ENCODE results near the gene GTF2F2. TPM values are rescaled to one million over a fixed set of nuclear protein-coding genes. Genes with fewer than 3 reads are reported as not detected.

The GTF2F2 gene
- total RNA-seq, 1 experiment from 2014 or later: 28.1 TPM

DNA sequence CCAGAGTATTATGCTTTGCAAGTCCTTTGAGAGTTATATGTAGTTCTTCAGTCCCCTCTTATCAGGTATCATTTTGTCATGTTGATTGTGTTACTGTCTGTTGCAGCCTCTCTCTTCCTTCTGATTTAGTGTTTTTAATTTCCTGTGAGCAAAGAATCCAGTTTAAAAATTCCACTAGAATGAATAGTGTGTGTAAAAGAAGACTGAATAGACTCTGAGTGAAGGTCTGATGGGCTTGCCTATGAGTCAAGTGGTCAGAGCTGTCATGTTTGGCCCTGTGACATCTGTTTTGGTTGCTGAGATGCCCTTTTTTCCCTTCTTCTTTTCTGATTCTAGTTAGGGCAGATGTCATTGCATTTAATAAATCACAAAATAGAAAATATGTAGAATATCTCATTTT is 103.9 kb downstream of the GTF2F2 start:
- H3K9me3 Mint-ChIP-seq (ENCODE audit: unreplicated experiment): peaks cover 5% of the 10 kb centered on the region

DNA sequence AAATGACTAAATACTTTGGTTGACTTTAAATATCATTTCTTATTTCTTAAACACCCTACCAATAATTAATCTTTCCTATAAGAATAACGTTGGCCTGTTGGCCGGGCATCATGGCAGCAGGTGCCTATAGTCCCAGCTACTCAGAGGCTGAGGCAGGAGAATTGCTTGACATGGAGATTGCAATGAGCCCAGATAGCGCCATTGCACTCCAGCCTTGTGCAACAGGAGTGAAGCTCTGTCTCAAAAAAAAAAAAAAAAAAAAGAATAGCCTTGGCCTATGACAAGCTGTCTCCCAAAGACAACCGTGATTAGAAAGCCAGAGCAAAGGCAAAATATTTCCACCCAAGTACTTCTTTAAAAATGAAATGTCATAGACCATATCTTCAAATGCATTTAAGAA is 105.1 kb downstream of the GTF2F2 start:
- ChIA-PET POLR2A (no interaction called here), CTCF (interaction anchor here (0.6 kb wide), 1 partner anchor 72 kb away, joined by 4 read pairs; no protein-coding TSS in a partner anchor)
- TF ChIP-seq, protein P1, sequence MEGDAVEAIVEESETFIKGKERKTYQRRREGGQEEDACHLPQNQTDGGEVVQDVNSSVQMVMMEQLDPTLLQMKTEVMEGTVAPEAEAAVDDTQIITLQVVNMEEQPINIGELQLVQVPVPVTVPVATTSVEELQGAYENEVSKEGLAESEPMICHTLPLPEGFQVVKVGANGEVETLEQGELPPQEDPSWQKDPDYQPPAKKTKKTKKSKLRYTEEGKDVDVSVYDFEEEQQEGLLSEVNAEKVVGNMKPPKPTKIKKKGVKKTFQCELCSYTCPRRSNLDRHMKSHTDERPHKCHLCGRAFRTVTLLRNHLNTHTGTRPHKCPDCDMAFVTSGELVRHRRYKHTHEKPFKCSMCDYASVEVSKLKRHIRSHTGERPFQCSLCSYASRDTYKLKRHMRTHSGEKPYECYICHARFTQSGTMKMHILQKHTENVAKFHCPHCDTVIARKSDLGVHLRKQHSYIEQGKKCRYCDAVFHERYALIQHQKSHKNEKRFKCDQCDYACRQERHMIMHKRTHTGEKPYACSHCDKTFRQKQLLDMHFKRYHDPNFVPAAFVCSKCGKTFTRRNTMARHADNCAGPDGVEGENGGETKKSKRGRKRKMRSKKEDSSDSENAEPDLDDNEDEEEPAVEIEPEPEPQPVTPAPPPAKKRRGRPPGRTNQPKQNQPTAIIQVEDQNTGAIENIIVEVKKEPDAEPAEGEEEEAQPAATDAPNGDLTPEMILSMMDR (IDR thresholded peaks at IDR 0.05; ENCODE audit: insufficient read depth in 1 of 2, low read depth in 1 of 2, low read length in 1 of 2, severe bottlenecking in 1 of 2, unreplicated experiment in 1 of 2): no peak
- Mint-ChIP-seq H3K36me3 (ENCODE audit: insufficient read depth, unreplicated experiment) (peaks cover 17% of the 10 kb centered on the region), H3K9me3 (ENCODE audit: unreplicated experiment) (peaks cover 10% of the 10 kb centered on the region), H3K27me3 (ENCODE audit: insufficient read depth, unreplicated experiment) (no peaks in the 10 kb centered on the region), H3K4me1 (ENCODE audit: low read depth, unreplicated experiment) (no peaks in the 10 kb centered on the region), H3K27ac (ENCODE audit: unreplicated experiment) (no peak overlapping the region), H3K4me3 (ENCODE audit: unreplicated experiment) (no peak overlapping the region)
- H3K36me3 ChIP-seq (ENCODE audit: control insufficient read depth, insufficient read depth, low read length): no peaks in the 10 kb centered on the region
- no peaks in the 10 kb centered on the region for H3K4me1 ChIP-seq
- intact Hi-C loops (cut with micrococcal nuclease; ENCODE audit: unreplicated experiment): no loop called here
- H3K9me3 ChIP-seq: no peaks in the 10 kb centered on the region
- BruUV-seq (replicated peaks): no TSS peak
- no peak for DNase-seq
- H3K27me3 ChIP-seq (replicated peaks; ENCODE audit: control insufficient read depth, insufficient read depth, low read length): no peaks in the 10 kb centered on the region
- no peak overlapping the region for H3K4me3 ChIP-seq (ENCODE audit: low read depth, low read length)

More for the DNA sequence above, 103.9 kb downstream of the GTF2F2 start:
- BruUV-seq (replicated peaks): no TSS peak
- ChIA-PET POLR2A (no interaction called here), CTCF (no interaction called here)
- no peak for DNase-seq
- no peaks in the 10 kb centered on the region for H3K36me3 ChIP-seq (ENCODE audit: control insufficient read depth, insufficient read depth, low read length)
- Mint-ChIP-seq H3K27ac (ENCODE audit: unreplicated experiment) (no peak overlapping the region), H3K27me3 (ENCODE audit: insufficient read depth, unreplicated experiment) (no peaks in the 10 kb centered on the region), H3K4me3 (ENCODE audit: unreplicated experiment) (no peak overlapping the region), H3K4me1 (ENCODE audit: low read depth, unreplicated experiment) (no peaks in the 10 kb centered on the region), H3K36me3 (ENCODE audit: insufficient read depth, unreplicated experiment) (peaks cover 13% of the 10 kb centered on the region)
- H3K4me1 ChIP-seq: peaks cover 9% of the 10 kb centered on the region; the same call in 1 of the 2 replicates
- no peaks in the 10 kb centered on the region for H3K9me3 ChIP-seq
- H3K4me3 ChIP-seq (ENCODE audit: low read depth, low read length): no peak overlapping the region
- TF ChIP-seq, protein P1 (IDR thresholded peaks at IDR 0.05; ENCODE audit: insufficient read depth in 1 of 2, low read depth in 1 of 2, low read length in 1 of 2, severe bottlenecking in 1 of 2, unreplicated experiment in 1 of 2): no peak
- intact Hi-C loops (cut with micrococcal nuclease; ENCODE audit: unreplicated experiment): no loop called here
- no peaks in the 10 kb centered on the region for H3K27me3 ChIP-seq (replicated peaks; ENCODE audit: control insufficient read depth, insufficient read depth, low read length)

DNA sequence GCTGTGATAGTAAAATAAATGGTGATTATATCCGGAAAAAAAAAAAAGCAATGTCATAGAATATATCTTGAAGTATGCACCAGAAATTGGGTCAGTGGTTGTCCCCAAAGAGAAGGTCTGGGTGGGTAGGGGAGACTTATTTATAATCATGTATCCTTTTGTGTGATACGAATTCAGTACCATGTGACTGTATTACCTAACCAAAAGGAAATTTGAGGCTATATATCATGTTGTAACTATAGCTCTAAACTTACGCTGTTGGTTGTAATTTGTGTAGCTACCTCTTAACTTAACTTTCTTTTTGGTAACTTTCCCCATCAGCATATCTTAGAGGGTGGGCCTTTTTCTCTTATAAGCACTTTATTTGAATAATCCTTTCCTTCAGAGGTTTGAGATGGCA is 105.7 kb downstream of the GTF2F2 start:
- no peak for DNase-seq
- Histone ChIP-seq H3K4me3 (ENCODE audit: low read depth, low read length) (no peak overlapping the region), H3K27me3 (replicated peaks; ENCODE audit: control insufficient read depth, insufficient read depth, low read length) (no peaks in the 10 kb centered on the region), H3K9me3 (no peaks in the 10 kb centered on the region), H3K36me3 (ENCODE audit: control insufficient read depth, insufficient read depth, low read length) (no peaks in the 10 kb centered on the region), H3K4me1 (no peaks in the 10 kb centered on the region)
- H3K9me3 Mint-ChIP-seq (ENCODE audit: unreplicated experiment): peaks cover 10% of the 10 kb centered on the region
- peaks cover 17% of the 10 kb centered on the region for H3K36me3 Mint-ChIP-seq (ENCODE audit: insufficient read depth, unreplicated experiment)
- TF ChIP-seq, protein P1 (IDR thresholded peaks at IDR 0.05; ENCODE audit: insufficient read depth in 1 of 2, low read depth in 1 of 2, low read length in 1 of 2, severe bottlenecking in 1 of 2, unreplicated experiment in 1 of 2): no peak
- no TSS peak for BruUV-seq (replicated peaks)
- H3K4me1 Mint-ChIP-seq (ENCODE audit: low read depth, unreplicated experiment): no peaks in the 10 kb centered on the region
- intact Hi-C loops (cut with micrococcal nuclease; ENCODE audit: unreplicated experiment): no loop called here
- H3K4me3 Mint-ChIP-seq (ENCODE audit: unreplicated experiment): no peak overlapping the region
- no peaks in the 10 kb centered on the region for H3K27me3 Mint-ChIP-seq (ENCODE audit: insufficient read depth, unreplicated experiment)
- ChIA-PET POLR2A (no interaction called here), CTCF (no interaction called here)
- no peak overlapping the region for H3K27ac Mint-ChIP-seq (ENCODE audit: unreplicated experiment)

Measured in Caco-2 (cell line).